OCI-LY1 (cell line): ENCODE measurements around the gene AAR2.

Experiments
- CTCF ChIP-seq: fragments of 200-600 bp; sonication (generic), shearing (Covaris generic); IDR thresholded peaks from 2 replicates; pipeline ENCODE4 v1.5.1; 2017; ENCODE audit warnings: mild to moderate bottlenecking, antibody characterized with exemption, low read length, moderate library complexity, mixed read lengths
- EZH2 ChIP-seq: fragments of 200-600 bp; sonication (generic), shearing (Covaris generic); IDR thresholded peaks from 2 replicates; pipeline ENCODE4 v1.8.0; 2017; ENCODE audit warnings: borderline replicate concordance, mixed run types, mild to moderate bottlenecking, antibody characterized with exemption, low read length, moderate library complexity, mixed read lengths

GRCh38 chr20:36255445-36255844, 19.2 kb downstream of the AAR2 start:
- no peak for TF ChIP-seq CTCF
- TF ChIP-seq EZH2: no peak
